Stimulated activated CD4-positive, alpha-beta T cell treated with anti-CD3 and anti-CD28 coated beads, TNF-alpha, amount 100 ng/mL, for 24 hours (primary cell): ENCODE data around the gene BLTP3A.
A peak's percentile ranks its signal among the peaks of the same experiment; 100 is the strongest.
"Not testable (repeated sequence)": the region's sequence is repeated elsewhere in the genome, so short reads cannot be mapped to it uniquely, and the experiment has no call there.

ENCODE experiments used
- DNase-seq, 3 experiments: peaks; one replicate each; pipeline ENCODE4 v3.0.0-alpha.2; 2020; ENCODE audit warnings: low read depth in 3 of 3

The BLTP3A gene

GRCh38 chr6:34792605-34793500 is 970 bp downstream of the BLTP3A start:
- no peak for DNase-seq

GRCh38 chr6:34793877-34794276 is 2.0 kb downstream of the BLTP3A start:
- DNase-seq, result no peak

DNA sequence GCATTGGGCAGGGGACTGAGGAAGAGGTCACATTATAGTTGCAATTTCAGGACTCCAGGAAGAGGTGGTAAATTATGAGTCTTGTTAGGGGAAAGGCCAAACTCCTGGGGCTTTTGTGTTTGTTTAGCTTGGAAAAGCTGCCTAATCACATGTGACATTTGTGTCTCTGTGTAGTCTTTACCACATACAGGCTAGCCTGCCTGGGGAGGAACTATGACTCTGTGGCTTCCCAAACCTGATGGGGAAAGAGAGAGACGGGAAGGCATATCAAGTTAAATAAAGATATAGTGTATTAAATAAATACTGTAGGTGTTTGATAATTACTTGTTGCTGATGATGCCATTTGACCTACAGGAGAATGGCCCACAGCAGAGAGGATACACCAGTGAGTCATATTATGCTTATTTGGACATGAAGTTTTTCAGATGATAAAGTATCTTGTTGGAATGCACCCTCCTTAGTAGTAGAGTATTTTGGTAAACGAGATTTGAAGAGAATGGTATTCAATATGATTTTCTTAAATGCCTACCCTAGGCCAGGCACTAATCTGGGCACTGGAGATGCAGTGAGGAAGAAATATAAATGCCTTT is 4.0 kb downstream of the BLTP3A start:
- DNase-seq, result no peak

DNA sequence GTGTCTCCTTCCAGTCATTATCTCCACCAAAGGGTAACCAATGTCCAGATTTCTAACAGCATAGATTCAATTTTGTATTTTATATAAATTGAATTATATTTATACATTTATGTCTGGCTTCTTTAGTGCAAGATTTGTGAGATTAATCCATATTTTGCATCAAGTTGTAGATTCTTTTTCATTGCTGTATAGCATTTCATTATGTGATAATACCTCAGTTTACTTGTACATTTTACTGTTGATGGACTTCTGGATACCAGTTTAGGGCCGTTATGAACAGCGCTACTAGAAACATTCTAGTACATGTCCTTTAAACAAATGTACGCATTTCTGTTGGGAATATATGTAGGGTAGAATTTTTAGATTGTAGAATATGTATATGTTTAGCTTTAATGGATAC is 6.2 kb downstream of the BLTP3A start:
- no peak for DNase-seq

- DNase-seq, result no peak
Observed at GRCh38 chr6:34799547-34799946, 7.7 kb downstream of the BLTP3A start.

DNA sequence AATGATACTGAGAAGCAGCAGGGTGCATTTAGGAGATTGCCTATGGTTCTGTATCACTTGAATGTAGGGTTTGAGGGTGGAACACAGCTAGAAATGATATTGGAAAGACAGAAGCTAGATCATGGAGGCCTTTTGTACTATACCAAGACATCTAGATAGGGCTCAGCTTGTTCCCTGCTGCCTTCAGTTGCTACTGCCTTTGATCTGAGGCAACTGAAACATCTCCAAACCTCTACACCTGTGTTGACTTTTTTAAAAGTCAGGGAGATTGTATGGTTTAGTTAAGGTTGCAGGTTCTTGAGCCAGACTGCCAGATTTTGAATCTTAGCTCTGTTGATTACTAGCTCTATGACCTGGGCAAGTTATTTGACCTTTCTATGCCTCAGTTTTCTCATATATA is 12.7 kb downstream of the BLTP3A start:
- no peak for DNase-seq

DNA sequence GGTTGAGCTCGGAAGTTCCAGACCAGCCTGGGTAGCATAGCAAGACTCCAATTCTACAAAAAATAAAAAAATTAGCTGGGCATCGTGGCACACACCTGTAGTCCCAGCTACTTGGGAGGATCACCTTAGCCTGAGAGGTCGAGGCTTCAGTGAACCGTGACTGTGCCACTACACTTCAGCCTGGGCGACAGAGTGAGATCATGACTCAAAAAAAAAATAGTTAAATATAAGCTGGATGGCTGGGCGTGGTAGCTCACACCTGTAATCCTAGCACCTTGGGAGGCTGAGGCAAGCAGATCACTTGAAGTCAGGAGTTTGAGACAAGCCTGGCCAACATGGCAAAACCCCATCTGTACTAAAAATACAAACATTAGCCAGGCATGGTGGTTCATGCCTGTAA is 13.2 kb downstream of the BLTP3A start:
- not testable (repeated sequence) for DNase-seq

GRCh38 chr6:34806738-34807453 is 15.0 kb downstream of the BLTP3A start:
- DNase-seq, result no peak

DNA sequence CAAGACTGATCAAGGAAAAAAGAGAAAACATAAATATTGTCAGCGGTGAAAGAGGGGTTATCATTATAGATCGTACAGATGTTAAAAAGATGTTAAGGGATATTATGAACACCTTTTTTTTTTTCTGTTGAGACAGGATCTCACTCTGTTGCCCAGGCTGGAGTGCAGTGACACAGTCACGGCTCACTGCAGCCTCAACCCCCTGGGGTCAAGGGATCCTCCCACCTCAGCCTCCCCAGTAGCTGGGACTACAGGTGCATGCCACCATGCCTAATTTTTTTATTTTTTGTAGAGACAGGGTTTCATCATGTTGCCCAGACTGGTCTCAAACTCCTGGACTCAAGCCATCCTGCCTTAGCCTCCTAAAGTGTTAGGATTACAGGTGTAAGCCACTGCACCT is 16.6 kb downstream of the BLTP3A start:
- DNase-seq, result not testable (repeated sequence)

- not testable (repeated sequence) for DNase-seq
Observed at GRCh38 chr6:34809419-34809818, 17.5 kb downstream of the BLTP3A start.

- DNase-seq, result no peak
Observed at GRCh38 chr6:34810017-34810882, 18.4 kb downstream of the BLTP3A start.

DNA sequence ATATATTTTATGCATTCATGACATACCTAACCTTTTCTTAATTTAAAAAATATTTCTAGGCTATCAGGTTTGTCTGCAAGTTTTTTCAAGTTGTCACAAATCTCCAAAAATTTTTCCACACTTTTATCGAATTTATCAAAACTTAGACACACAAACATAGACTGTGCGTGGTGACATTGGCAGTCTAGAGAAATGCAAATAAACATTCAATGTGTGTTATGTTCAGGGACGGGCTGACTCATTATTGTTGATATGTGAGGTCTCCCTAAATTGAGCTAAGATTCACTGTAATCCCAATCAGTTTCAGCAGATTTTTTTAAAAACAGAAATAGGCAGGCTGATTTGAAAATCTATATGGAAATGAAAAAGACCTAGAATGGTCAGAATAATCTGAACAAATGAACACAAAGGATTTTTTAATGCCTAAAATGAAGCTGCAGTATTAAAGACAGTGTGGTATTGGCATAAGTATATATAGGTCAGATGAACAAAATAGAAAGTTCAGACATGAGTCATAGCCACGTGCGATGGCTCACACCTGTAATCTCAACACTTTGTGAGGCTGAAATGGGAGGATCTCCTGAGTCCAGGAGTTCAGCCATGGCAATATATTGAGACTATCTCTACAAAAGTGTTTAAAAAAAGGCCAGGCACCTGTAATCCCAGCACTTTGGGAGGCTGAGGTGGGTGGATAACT is 19.2 kb downstream of the BLTP3A start:
- peak in 1 of 3 experiments; percentile 19 for DNase-seq

- no peak for DNase-seq
Observed at GRCh38 chr6:34813028-34813713, 21.3 kb downstream of the BLTP3A start.

DNA sequence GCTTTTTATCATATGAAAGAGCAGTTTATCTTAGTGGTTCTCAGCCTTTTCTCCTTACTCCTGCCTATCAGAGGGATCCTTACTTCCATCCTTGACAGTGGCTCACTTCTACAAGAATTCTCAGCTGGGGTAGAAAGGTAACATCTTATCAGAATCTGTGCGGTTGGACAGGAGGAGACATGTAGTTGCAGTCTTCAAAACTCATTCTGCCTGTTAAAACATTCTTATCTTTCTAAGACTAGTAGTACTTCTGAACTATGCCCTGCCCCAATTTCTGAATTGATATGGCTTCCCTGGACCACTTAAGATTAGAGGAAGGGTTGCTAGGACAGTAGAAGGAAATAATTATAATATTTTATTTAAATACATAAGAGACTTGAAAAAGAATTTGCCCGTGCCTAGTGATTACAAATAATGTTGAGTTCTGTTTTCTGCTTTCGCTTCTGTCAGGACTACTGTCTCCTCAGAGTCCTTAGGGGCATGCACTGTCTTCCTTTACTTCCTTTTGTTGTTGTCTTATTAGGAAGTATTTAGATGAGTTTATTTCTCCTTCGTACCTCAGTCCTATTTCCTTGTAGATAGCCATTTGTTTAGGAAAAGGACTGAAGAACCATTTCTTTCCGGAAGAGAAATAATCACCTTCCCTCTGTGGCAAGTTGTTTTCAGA is 24.9 kb downstream of the BLTP3A start:
- no peak for DNase-seq

GRCh38 chr6:34817446-34817845 is 25.6 kb downstream of the BLTP3A start:
- DNase-seq, result no peak

GRCh38 chr6:34818872-34819570 is 27.1 kb downstream of the BLTP3A start:
- not testable (repeated sequence) for DNase-seq

GRCh38 chr6:34819571-34820480 is 27.9 kb downstream of the BLTP3A start:
- DNase-seq, result no peak

DNA sequence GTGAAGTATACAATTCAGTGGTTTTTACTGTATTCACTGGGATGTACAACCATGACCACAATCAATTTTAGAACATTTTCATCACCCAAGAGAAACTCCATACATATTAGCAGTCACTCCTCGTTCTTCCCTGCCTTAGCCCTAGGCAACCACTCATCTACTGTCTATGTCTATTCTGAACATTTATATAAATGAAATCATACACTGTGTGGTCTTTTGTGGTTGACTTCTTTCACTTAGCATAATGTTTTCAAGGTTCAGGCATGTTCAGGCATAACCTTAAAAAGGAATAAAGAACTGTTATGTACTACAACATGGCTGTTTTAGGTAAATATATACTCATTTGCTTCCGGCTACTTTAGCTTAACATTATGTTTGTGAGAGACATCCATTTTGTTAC is 37.3 kb downstream of the BLTP3A start:
- no peak for DNase-seq
